ENCODE results near the gene ADAMTSL5.

GRCh38 chr19:1555487-1556389, 42.9 kb upstream of the ADAMTSL5 start:
- no peak for TF ChIP-seq CTCF (conservative IDR thresholded peaks at IDR 0.05 in 1 of 2, IDR thresholded peaks at IDR 0.05 in 1 of 2; ENCODE audit: low read depth in 1 of 2, low read length in 2 of 2)
- TF ChIP-seq EZH2 (IDR thresholded peaks at IDR 0.05; ENCODE audit: low read length, missing control alignments): no peak

All from fibroblast of lung (primary cell).